IPS-18c (cell line): ENCODE results near the gene ELAC2.

ENCODE experiments used
- H3K4me3 ChIP-seq: 2 replicates; pipeline ENCODE4 v1.7.0; 2013; ENCODE audit warnings: low read depth, mild to moderate bottlenecking, low read length, moderate library complexity; ENCODE audit not compliant: insufficient read depth
- H3K9me3 ChIP-seq: one replicate; pipeline ENCODE4 v1.6.1; 2013; ENCODE audit warnings: mild to moderate bottlenecking, low read length, moderate library complexity; ENCODE audit not compliant: control insufficient read depth, insufficient read depth

The ELAC2 gene, protein sequence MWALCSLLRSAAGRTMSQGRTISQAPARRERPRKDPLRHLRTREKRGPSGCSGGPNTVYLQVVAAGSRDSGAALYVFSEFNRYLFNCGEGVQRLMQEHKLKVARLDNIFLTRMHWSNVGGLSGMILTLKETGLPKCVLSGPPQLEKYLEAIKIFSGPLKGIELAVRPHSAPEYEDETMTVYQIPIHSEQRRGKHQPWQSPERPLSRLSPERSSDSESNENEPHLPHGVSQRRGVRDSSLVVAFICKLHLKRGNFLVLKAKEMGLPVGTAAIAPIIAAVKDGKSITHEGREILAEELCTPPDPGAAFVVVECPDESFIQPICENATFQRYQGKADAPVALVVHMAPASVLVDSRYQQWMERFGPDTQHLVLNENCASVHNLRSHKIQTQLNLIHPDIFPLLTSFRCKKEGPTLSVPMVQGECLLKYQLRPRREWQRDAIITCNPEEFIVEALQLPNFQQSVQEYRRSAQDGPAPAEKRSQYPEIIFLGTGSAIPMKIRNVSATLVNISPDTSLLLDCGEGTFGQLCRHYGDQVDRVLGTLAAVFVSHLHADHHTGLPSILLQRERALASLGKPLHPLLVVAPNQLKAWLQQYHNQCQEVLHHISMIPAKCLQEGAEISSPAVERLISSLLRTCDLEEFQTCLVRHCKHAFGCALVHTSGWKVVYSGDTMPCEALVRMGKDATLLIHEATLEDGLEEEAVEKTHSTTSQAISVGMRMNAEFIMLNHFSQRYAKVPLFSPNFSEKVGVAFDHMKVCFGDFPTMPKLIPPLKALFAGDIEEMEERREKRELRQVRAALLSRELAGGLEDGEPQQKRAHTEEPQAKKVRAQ

DNA sequence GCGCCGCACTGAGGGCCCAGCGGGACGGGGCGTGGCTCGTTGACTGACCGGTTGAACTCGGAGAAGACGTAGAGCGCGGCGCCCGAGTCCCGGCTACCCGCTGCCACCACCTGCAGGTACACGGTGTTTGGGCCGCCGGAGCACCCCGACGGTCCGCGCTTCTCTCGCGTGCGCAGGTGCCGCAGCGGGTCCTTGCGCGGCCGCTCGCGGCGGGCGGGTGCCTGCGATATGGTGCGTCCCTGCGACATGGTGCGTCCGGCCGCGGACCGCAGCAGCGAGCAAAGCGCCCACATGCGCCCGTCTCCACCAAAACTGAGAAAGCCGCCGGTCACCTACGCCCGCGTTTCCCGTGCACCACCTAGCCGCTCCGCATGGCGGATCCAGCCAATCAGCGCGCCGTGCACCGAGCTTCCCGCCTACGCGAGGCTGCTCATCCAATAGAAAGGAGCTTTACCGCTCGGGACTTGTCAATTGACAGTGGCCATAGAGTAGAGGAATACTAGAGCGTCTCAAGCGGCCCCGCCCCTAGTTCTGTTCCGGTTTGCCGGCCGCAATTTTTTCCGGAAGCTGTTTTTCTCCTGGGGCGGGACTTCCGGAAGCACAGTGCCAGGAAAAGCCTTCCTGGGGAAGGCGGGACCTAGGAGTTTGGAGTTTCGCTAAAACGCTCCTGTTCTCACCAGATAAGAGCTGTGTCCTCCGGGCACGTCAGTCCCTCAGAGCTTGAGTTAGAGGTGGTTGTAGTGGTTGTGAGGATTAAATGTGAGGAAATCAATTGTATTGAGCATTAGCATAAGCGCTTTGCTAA lies at the start of gene ELAC2:
ELAC2 (minus strand) TSS at position 373 of the 805 bp plus-strand sequence; CDS start at position 293, 80 bp downstream.
- H3K9me3 ChIP-seq, result no peaks in the 10 kb centered on the region
- H3K4me3 ChIP-seq, result peak within 1 kb of the TSS; percentile 77

DNA sequence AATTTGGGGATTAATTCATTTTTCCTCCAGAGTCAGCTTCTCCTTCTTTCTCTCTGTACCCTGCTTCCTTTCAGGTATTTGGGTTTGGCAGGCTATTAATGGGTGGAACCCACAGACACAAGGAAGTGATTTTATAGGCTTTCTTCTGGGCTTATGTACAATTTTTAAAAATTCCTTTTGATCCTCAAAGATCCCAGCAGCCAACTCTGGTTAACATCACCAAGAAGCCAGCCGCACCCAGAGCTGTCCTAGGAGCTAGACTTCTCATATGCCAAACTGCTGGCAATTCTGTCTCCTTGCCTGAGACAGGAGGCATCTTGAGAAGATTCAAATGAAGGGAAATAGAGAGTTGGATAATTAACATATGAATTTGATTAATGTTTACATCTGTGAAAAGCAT lies 47.2 kb upstream of the ELAC2 start:
- Histone ChIP-seq H3K4me3 (no peak overlapping the region), H3K9me3 (peaks cover 2% of the 10 kb centered on the region)

DNA sequence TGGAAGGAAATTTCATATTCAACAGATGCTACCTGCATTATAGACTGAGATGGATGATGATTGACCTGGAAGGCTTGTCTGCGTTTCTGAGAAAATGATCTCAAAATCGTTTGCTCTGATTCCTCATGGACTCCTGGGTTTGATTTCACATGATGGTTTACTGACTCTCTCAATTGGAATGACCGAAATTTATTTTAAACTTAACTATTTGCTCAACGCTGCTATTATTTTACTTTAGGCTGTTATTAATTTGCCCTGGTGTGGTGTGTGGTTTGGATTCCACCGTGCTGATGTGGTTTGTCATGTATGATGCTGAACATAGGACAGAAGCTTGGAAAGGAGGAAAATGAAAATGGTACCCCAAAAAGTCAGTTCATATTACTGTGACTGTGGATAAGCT lies 37.3 kb upstream of the ELAC2 start:
- Histone ChIP-seq H3K9me3 (no peaks in the 10 kb centered on the region), H3K4me3 (no peak overlapping the region)

DNA sequence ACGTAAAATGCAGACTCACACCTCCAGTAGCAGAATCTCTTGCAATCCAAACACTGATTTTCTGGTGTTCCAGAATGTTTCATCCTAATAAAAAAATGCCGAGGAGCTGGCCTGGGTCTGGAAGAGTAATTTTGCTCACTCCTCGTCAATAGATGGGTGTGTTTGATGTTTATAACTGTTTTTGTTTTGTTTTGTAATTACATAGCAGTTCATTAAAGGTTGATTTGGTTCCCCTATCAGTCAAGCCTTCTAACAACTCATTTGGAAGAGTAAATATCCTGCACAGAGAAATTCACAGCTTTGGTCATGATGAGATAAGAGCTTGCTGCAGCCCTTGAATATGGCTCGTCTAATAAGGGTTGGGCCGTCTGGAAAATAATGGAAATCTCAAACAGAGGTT lies 36.8 kb upstream of the ELAC2 start:
- Histone ChIP-seq H3K9me3 (no peaks in the 10 kb centered on the region), H3K4me3 (no peak overlapping the region)

DNA sequence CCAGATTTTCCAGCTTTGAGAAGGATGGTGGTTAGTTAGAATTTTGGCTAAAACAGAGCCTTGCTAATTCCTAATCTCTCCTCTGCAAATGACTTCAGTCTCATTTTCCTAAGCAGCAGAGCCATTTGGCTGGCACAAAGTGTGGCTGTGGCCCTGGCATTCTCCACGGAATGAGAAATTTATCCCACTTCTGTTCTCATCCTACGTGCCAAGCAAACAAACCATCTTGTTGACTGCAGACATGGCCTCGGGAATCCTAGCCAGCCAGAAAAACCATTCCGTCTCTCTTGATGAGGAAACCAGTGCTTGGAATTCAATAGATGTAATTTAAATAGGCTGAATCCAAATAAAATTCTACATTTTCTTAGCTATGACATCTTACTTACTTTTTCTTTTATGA lies 34.1 kb upstream of the ELAC2 start:
- no peak overlapping the region for H3K4me3 ChIP-seq
- H3K9me3 ChIP-seq, result no peaks in the 10 kb centered on the region

DNA sequence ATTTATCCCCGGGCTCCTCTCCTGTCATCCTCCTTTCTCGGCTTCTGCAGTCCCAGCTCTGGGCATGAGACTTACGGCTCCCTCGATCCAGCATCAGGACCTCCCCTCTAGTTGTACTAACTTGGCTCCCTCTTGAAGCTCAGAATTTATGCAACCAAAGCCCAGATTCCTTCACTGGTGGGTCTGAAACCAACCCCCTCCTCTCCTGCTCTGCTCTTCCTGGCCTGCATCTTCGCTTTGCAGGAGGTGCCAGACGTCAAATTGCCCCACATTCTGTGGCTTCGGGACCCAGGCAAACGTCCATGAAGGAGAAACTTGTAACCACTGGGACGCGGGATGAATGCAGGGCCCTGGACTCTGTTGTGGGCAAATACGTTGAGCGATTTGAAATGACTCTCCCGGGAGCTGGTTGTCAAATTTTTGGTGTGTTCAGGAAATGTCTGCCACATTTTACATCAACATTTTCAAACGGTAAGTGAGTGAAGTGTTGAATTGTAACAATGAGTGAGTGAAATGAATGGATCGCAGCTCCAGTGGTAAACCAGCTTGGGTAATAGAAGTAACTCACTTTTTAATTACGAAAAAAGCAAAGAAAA lies 29.3 kb upstream of the ELAC2 start:
- Histone ChIP-seq H3K4me3 (no peak overlapping the region), H3K9me3 (no peaks in the 10 kb centered on the region)

DNA sequence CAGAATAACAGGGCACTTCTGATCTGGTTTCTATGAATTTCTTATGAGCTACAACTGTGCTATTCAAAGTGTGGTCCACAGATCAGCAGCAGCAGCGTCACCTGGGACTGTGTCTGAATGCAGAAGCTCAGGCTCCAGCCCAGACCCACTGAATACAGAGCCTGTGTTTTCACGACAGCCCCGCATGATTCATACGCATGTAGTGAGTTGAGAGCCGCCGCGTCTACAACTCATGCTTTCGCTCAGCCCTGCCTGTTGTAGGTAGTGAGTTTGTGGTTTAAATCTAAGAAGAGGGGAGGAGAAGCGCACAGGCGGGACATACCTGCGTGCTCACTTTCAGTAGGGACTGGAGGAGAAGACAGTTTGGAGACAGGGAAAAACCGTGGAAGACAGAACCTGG lies 28.5 kb upstream of the ELAC2 start:
- no peak overlapping the region for H3K4me3 ChIP-seq
- H3K9me3 ChIP-seq, result no peaks in the 10 kb centered on the region

DNA sequence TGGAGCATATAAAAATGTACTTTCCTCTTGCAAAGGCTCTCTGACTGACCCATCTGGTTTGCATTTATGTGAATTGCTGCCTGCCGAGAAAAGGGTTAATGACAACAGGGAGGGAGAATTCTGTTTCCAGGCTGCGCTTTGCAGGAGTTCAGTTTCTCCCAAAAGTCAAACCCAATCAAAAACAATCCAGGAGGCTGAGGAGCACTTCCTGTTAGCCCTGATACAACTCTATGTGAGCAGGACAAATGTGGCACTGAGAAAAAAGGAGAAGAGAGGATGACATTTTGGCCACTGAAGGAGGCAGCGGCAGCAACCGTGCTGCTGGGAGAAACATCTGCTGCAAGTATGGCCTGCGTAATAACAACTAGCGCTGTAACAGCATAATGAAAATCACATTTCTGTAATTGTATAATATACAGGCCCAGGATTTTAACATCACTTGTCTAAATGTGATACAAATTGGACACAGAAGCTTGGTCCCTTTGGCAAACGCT lies 26.8 kb upstream of the ELAC2 start:
- H3K4me3 ChIP-seq, result no peak overlapping the region
- H3K9me3 ChIP-seq, result no peaks in the 10 kb centered on the region

DNA sequence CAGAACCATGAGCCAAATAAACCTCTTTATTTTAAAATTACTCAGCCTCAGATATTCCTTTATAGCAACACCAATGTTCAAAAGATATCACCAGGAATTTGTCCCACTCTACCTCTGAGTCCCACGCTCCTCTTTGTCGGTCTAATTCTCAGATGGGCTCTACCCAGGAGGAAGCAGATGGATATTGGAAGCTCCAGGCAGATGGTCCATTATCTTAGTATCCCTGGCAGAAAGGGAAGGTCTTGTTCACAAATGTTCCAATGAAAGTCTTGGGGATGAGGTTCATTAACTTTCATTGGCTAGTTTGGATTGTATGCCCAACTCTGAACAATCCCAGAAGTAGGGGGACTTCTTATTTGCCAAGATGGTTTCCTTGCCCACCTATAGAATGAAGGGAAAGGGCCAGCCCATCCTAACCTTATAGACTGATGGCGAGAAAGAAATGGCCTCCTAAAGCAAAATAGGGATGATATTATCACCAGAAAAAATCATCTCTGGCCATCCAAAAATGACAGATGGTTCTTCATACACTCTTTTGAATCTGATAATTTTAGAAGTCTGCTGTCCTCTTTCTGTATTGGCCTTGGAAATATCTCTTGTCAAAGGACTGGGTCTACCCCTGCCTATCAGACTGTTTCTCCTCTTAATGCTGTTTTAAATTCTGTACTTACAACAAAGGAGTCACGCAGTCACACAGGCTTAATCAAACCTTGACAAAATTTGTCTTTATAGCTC lies 21.3 kb upstream of the ELAC2 start:
- no peaks in the 10 kb centered on the region for H3K9me3 ChIP-seq
- no peak overlapping the region for H3K4me3 ChIP-seq

DNA sequence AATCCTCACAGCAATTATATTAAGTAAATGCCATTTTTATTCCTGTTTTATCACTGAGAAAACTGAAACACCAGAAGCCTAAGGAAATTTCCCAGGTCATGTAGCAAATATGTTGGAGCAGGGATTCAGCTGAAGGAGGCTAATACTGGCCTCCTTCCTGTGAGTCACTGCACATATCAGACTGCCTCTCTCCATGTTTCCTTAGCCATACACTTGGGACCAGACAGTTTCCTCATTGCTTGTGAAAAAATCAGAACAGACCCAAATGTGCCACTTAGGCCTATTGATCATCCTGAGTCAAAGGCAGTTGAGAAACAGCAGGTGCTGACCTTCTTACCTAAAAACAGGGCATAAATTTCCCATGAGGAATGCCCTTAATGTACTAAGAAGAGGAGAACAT lies 18.9 kb upstream of the ELAC2 start:
- Histone ChIP-seq H3K4me3 (no peak overlapping the region), H3K9me3 (no peaks in the 10 kb centered on the region)

DNA sequence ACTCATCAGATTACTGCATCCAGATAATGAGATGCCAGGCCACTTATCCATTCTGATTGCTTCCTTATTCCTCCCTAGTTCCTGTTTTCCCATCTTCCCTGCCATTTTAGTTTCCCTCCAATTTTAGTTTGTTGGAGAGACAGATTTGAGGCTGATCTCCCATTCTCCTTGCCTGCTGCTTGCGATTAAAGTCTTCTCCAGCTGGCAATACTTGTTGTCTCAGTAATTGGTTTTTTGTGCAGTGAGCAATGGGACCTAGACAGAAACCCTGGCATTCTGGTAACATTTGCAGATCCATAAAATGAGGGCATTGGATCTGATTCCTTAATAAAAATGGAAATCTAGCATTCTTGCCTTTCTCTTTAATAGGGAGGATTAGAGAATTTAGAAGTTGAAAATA lies 17.6 kb upstream of the ELAC2 start:
- no peaks in the 10 kb centered on the region for H3K9me3 ChIP-seq
- H3K4me3 ChIP-seq, result no peak overlapping the region

DNA sequence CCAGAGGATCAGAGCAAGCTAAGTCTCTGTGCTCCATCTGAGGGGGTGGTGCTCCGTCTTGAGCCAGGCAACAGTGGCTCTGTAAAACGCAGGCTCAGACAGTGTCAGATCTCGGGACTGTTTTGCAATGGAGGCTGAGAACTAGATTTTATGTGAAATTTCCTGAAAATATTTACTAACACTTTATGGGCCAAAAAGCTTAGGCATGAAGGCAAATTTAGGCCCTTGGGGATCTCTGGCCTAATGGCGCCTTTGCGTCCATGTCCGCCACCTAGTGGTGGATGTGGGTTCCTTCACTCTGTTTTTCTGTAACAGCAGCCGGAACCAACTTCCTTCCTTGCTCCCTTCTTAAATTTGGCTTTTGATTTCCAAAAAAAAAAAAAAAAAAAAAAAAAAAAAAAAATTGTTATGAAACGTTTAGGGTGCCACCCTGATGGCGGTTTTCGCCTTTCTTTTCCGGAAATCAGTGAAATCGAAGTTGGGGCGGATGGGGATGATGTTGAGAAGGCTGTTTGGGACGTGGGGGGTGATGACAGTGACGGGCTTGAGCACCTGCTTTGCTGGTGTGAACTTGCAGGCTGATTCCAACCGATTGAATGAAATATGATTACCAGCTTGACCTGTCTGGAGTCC lies 14.0 kb upstream of the ELAC2 start:
- H3K4me3 ChIP-seq, result no peak overlapping the region

DNA sequence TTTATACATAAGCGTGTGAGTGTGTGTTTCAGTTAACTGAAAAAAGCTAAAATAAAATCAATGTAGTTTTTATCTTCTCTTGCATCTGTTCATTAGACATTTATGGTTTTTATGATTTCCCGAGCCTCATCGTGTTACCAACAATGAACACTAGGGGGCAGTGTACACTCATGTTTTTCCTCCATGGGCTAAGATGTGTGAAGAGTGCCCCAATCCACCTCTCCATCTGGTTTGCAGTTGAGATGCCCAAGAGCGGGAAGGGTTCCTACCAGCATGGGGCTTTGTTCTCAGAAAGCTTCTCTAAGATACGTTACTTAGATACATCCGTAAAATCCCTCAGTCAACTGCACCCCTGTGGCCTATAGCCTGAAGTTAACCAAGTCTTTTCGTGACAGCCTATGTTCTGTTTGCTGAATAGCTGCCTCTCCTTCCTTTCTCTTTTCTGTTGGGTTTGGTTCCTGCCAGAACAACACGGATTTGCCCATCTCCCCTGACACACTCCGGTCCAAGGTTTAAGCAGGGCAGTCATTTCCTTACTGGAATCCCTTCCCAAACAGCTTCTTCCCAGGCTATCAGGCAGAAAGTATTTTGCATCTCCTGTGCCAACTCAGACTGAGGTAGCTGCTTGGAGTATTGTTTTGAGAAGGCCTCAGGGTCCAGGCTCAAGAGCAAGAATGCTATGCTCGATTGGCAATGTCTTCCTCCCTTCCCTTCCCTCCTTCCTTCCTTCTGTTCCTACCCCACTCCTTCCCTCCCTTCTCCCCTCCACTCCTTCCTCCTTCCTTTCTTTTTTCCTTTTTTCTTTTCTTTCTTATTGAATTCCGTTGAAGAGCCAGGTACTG lies 12.9 kb upstream of the ELAC2 start:
- no peak overlapping the region for H3K4me3 ChIP-seq
- no peaks in the 10 kb centered on the region for H3K9me3 ChIP-seq

More for the DNA sequence above, 14.0 kb upstream of the ELAC2 start:
- no peaks in the 10 kb centered on the region for H3K9me3 ChIP-seq

DNA sequence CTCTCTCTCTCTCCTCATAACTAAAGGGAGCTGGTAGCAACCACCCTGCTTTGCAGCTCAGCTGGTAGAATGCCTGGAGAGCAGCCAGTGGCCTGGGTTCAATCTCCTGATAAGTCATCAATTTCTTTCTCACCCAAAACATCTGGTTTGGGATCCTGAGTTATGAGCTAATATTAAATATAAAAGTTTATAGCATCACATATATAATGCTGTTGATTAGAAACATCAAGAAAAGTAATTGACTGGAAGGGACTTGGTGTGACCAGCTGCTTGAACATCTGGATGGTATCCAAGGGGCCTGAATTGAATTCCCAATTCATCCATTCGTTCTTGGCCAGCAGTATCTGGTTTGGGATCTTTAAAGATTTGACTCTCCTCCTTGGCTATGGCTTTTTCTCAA lies 12.2 kb upstream of the ELAC2 start:
- H3K4me3 ChIP-seq, result no peak overlapping the region
- no peaks in the 10 kb centered on the region for H3K9me3 ChIP-seq

DNA sequence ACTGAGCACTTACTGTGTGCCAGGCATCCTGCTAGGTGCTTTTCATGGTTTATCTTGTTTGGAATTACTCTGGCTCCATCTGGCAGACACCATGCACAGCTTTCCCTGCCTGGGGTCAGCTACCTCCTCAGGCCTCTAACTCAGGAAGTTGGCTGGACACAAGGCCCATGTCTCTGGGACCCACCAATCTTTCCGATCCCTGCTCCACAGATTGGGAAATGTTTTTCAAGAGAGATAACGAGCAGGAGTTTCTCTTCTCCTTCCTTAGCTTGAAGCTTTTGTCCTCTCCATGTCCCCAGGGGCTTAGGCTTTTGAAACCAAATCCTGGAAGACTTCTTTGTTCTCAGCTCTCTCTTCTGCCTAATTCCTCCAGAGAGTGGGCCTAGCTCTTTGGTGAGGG lies 11.5 kb upstream of the ELAC2 start:
- H3K9me3 ChIP-seq, result no peaks in the 10 kb centered on the region

More for the DNA sequence above, 11.5 kb upstream of the ELAC2 start:
- H3K4me3 ChIP-seq, result no peak overlapping the region
